Activated CD8-positive, alpha-beta memory T cell treated with anti-CD3 and anti-CD28 coated beads, Interleukin-2, amount 50 U/mL, for 24 hours (primary cell): ENCODE data around the gene PATJ.

Experiments used
- DNase-seq: peaks from one replicate; pipeline ENCODE4 v3.0.0-alpha.2; 2020; ENCODE audit errors: extremely low read depth

Gene PATJ

DNA sequence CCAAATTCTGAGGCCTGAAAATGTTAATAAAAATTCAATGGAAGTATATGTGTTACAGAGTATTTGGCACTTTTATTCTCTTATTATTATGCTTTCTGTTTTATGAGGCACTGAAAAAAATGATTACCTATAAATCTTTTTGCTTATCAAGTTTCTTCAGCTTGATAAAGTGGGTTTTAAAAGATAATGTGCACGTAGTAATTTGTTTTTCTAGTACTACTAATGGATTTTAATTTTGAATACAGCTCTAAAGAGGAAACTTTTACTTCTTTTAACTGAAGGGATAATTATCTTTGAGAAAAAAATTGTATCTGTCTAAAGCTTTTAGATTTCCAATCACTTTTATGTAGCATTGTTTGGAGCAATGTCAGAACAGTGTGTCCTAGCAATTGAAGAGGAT is 241.0 kb downstream of the PATJ start:
- DNase-seq, result no peak

DNA sequence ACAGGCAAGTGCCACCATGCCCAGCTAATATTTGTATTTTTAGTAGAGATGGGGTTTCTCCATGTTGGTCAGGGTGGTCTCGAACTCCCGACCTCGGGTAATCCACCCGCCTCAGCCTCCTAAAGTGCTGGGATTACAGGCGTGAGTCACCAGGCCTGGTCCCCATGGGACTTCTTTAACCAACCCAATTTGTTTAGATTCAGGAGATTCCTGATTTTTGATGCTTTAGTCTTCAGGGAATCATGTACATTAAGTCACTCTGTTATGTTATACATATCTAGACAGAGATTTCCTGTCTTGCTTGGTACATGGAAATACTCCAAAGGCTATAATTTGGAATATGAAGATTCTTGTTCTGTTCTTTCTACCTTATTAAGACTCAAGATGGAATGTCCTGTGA is 250.0 kb downstream of the PATJ start:
- DNase-seq, result no peak

DNA sequence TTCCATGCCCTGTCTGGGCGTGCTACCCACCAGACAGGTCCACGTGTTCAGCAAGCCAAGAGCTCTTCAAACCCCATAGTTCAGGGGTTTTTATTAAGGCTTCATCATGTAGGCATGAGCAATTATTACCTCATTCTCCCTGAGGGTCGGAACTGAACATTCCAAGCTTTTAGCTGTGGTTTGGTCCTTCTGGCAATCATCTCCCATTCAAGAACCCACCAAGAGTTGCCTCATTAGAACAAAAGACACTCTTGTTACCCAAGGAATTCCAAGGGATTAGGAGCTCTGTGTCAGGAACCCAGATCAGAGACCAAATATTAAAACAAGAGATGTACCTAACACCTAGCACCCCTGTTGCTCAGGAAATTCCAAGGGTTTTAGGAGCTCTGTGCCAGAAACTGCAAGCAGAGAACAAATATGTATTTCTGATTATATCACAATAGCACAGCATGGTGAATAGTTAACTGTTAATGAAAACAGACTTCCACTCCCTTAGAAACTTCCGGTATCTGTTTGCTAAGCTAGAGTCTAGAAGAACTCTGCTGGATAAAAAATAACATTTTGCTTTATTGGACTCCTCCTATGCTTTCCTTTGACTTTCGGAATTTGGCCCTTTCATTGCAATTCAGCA is 251.2 kb downstream of the PATJ start:
- DNase-seq, result no peak

DNA sequence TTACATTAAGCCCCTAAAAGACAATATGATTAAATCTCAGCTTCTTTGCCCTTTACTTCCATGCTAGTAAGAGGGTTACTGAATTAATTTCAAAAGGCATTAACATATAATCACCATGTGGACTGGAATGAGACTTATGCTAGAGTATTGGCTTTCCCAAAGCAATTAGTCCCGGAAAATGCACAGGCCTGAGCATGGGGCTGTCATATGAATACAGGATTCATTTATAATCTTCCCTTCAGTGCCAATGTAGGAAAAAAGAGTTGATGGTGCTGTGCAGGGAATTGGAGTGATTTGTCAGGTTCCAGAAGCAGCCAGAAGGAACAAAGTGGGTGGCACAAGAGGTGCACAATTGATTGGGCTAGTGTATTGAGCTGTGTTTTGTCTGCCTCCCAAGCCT is 253.4 kb downstream of the PATJ start:
- DNase-seq, result no peak

DNA sequence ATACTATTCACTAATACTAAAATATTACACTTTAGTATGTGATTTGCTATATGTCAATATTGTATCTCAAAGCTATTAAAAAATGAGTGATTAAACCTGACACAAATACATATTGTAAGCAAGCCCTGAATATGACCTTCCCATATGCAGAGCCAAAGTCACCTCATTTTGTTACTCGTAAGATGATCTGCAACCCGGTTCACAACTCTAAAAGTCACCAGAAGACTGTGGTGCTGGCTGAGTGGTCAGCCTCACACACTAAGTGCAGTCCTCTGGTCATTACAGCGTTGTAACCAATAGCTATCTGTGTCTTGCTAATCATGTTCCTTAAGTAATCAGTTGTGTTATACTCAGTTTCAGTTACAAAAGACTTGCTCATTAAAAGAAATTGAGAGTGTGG is 254.8 kb downstream of the PATJ start:
- no peak for DNase-seq

DNA sequence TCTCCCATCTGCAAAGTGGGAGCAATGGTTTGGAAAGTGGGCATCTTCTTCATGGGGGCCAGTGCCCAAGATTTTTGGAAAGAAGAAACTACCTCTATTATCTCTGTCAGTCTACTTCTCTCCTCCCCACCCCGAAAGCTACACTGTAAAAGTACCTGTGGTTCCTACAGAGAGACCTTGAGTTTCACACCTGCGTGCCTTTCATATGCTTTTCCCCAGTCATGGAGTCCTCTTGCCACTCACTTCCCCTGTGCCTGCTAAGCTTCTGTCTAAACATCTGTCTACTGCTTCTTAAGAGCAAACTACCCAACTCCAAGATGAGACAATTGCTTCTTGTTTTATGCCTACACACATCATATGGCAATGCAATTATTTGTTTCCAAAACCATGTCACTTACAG is 261.5 kb downstream of the PATJ start:
- no peak for DNase-seq

DNA sequence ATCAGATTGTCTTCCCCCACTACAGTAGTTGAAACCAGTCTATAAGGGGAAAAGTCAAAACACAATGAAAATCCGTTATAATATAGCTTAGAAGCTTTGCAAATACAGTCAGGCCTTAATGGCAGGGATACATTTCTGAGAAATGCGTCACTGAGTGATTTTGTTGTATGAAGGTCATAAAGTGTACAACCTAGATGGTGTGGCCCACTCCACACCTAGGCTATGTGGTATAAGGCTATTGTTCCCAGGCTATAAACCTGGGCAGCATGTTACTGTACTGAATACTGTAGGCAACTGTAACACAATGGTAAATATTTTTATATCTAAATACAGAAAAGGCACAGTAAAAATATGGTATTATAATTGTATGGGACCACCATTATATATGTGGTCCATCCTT is 264.4 kb downstream of the PATJ start:
- no peak for DNase-seq

DNA sequence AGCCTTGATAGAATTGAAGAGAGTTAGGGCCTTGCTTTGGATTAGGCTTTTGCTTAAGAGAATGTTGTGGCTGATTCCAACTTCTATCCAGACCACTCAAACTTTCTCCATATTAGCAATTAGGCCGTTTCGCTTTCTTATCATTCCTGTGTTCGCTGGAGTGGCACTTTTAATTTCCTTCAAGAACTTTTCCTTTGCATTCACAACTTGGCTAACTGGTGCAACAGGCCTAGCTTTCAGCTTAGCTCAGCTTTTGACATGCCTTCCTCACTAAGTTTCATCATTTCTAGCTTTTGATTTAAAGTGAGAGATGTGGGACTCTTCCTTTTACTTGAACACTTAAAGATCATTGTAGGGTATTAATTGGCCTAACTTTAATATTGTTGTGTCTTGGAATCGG is 268.7 kb downstream of the PATJ start:
- no peak for DNase-seq

DNA sequence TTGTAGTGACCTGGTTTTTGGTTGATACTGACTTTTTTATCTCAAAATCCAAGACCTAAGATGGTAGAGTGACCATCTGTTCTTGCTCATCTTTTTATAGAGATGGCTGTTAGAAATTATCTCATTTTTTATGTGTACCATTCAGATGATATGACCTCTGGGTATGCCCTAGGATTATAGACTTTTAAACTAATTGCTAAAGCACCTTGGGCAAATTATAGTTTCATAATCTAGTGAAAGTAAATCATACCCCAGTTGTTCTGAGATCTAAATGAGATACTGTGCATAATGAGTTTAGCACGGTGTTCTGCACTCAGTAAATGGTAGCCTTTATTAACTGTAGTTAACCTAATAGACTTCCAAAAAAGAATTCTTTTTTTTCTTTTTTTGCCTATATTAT is 269.8 kb downstream of the PATJ start:
- no peak for DNase-seq

DNA sequence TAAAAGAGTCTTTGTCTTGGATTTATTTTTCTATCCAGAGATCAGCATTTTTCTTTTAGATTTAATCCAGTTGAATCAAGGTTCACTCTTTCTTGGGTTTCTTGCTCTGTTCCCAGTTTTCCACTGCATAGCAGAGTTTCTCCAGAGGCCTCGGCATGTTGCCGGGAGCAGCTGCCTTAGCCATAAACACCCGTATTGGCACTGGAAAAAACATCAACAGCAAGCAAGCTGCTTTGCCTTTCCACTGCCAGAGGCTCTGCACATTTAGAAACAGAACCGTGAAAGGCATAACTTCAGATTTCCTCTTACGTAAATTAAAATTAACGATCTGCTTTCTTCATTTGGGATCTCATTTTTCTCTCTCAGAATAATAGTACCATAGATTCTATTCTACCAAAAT is 270.6 kb downstream of the PATJ start:
- DNase-seq, result no peak

DNA sequence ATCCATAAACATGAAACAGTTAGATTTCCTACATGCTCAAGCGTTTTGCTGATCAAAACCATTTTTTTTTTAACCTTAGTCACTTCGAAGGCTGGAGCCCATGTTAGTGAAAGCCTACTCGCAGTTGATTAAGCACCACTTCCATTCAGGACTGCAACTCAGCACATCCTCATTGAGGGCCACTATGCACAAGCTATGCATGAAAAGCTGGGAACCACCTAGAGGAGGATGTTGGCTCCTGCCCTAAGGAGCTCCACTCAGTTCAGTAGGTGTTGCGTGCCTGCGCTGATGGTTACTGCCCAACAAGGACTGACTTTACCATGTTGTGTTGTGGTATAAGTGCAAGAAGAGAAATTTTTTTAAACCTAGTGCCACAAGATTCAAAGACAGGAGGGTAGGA is 271.0 kb downstream of the PATJ start:
- no peak for DNase-seq

DNA sequence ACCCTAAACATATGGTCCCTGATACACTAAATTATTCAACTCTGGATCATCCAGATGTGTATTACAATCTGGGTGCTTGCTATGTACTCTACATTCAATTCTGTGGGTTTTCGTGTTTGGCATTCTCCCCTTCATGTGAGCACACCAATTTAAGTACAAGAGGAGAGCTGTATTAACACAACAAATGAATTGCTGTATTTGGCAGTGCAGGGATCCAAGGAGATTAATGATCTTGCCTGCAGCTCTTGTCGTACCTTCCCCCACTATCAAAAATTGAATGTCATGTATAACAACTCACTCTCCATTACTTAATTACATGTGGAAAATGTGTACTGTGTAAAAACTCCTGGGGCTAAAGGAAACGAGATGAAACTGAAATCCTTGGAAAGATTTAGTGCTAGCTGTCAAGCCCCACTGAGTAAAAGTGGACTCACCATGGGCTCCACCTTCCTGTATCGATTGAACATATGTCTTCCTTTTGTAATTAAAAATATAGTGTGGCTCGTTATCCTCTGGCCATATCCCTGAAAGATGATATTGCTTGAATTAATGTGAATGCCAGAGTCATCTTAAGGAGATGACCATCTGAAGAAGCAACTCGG is 280.2 kb downstream of the PATJ start:
- no peak for DNase-seq

DNA sequence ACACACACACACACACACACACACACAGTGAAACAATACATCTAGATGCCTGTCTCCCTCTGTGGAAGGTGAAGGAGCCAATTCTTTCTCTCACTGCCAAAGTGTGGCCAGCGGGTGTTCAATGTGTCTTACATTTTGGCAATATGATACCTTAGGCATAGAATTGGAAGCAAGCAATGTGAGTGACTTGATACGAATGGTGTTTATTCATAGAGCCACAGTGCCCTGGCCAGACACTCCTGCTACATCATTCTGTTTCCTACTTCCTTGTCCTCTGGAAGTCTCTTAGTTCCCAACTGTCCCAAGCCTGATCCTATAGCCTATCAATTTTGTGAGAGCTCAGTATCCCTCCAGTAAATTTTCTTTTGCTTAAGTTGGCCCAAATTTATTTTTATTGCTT is 282.4 kb downstream of the PATJ start:
- no peak for DNase-seq

DNA sequence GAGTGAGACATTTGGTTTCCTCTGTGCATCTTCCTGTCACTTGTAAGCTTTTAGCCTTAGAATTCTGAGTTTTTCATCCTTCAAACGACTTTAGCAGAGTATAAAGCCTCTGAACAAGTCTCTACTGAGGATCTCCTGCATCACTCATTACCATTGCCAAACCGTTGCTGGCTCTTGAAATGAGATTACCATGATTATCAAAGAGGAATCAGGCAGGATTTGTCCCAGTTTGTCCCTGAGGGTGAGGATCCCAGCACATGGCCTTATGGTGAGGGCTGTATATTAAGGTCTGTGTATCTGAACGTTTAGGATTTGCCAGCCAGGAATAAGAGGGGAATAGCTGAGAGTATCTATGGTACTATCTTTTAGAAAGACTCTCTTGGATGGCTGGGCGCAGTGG is 282.9 kb downstream of the PATJ start:
- no peak for DNase-seq

DNA sequence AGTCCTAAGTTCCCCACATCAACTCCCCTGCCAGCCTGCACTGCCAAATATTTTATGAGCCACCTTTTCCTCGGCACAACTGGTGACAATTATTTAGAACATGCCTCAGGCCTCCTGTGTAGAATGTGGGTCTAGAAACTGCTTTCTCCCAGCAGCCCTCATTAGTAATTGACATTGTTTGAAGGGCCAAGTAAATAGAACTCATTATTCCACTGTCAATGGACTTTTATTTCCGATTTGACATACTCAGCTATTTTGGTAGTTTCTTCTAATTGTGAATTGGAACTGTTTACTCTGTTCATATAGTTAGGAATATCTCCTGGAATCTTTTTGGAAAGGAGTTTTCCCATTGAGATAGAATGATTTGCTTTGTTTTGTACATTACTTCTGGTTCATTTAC is 283.6 kb downstream of the PATJ start:
- DNase-seq, result no peak

DNA sequence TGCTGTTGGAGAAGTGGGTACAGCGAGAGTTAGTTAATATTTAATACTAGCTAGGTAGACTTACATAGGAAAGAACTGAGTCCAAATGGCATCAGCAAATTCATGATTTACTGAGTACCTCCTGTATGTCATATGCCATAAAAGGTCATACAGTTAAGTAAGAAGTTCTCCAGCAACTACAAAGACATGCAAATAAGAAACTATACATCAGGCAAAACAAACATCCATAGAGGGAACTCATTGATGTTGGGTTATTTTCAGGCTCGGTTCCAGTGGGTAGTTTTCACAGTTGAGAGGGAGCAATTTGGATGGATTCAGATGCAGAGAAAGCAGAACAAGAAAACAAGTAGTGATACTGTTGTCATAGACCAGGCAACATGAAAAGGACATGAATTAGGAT is 287.4 kb downstream of the PATJ start:
- no peak for DNase-seq

DNA sequence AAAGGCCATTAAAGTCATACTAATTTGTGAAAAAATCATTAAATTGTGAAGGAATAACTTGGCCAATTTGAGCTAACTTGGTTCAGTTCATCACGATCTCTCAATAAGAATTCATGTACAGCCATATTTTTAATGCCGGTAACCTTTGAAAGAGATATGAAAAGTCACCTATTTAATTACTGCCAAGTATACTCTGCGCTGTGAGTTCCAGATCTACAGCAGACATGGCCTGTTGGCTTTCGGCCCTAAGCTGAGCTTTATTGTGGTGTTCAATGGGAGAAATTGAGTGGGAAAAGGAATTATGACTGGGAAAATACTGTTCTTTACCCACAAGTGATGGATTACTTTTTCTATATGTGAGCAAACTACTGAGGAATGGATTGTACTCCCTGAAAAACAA is 292.5 kb downstream of the PATJ start:
- DNase-seq, result no peak

DNA sequence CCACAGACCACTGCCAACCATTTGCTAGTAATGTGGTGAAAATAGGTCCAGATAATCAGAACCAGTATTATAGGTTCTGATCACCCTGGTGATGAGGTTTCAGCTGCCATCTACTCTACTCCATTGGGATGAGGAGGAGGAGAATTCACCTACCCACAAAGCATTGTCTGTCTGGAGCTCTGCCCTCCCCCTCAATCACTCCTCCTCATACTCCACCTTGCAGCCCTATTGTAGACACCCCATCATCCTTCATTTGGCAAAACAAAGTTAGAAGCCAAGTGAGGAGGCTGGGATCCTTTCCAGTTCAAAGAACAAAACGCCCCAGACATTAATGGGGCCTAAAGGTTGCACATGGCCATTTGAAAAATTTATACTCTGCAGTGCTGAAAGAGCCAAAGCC is 295.0 kb downstream of the PATJ start:
- no peak for DNase-seq

DNA sequence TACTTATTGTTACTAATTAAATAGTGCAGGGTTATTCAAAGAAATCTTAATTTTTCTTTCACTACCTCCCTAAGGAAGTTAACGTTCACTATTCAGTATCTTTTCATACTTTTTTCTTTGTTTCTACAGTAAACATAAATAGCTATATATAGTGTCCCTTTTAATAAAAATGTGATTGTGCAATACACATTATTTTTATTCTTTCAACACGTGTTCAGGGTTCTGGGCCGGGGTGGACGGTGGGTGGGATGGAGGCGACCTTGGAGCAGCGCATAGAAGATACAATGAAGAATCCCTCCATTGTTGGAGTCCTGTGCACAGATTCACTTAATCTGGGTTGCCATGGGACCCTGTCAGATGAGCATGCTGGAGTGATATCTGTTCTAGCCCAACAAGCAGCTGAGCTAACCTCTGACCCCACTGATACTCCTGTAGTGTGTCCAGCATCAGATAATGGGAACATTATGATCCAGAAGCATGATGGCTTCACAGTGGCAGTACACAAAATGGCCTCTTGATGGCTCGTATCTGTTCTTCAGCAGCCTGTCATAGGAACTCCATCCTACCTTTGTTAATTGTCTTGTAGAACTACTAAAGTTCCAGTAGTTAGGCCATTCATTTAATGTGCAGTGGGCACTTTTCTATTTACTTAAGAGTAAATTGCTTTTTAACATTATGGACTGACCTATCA is 296.5 kb downstream of the PATJ start:
- no peak for DNase-seq

DNA sequence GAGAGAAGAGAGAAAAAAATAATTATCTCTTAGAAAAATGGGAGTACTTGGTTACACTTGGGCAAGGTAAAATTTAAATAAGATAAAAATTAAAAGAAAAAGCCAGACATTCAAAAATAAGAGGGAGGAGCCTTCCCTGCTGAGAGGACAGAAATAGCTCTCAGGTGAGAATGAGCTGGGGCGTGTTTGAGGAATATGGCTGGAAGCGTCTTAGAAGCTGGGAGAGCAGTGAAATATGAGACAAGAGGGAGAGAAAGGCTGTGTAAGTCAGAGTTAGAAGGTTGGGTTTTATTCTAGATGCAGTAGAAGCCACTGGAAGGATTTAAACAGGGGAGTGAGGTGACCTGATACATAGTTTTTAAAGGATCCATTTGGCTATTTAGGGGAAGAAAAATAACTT is 298.2 kb downstream of the PATJ start:
- no peak for DNase-seq

DNA sequence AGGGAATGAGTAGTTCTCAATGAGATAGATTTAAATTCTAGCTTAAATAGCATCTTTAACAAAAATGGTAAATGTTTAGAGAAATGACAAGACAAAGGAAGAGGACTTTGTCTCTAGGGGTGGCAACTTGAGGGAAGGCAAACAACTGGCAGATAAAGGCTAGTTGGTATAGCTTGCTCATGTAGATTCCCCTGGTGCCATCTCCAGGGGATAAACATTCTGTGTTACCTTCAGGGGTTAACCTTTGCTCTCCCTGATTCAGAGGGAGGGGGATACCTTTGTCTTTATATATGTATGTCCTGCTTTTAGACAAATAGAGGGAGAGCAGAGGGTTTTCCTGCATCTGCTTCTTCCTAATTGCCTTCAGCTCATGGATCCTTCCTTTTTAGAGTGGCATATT is 298.7 kb downstream of the PATJ start:
- no peak for DNase-seq

DNA sequence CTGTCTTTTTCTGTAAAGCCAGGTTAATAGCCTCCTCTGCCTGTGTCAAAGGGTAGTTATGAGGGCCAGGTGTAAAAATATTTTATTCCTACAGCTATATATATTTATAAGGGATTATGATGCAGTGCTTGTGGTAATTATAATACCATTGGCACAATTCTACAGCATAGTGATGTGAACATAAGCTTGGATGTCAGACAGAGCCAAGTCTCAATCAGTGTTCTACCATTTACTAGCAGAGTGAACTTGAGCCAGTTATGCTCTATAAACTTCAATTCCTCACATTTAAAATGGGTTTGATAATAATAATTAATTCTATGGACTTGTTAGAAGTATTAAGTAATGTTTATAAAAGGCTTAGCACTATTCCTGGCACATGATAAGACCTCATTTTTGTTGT is 300.9 kb downstream of the PATJ start:
- no peak for DNase-seq

DNA sequence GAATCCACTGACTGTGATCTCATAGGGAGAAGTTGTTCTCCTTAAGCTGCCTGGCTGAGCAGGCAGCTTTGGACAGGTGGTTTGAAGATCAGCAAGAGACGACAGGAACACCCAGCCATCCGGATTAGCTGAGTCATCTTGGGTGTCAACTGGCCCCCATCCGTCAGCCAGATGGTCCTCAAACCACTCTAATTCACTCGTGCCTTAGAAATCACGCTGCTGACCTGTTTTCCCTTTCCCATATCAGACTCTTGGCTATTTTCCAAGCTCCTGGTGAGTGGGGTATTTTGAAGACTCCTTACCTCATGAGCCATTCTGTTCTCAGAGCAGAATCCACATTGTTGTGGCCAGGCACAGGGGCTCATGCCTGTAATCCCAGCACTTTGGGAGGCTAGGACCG is 303.3 kb downstream of the PATJ start:
- DNase-seq, result no peak

DNA sequence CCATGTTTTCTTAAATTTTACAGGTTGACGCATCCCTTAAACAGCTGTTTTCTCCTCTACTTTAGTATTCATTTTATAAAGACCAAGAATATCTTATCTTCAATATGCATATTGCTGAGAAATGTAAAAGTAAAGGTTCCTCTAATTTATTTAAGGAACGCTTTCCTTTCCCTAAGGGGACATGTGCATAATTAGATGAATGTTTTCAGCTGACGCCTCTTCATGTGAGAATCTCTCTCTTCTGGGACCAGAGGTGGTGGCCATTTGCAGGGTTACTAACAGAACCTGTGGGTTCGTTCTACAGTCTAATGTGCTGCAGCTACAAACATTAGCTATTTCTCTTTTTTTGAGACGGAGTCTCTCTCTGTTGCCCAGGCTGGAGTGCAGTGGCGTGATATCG is 304.6 kb downstream of the PATJ start:
- DNase-seq, result no peak
